Esophagus muscularis mucosa (tissue), 4 donors: ENCODE results near the gene RFNG. TPM values are rescaled to one million over a fixed set of nuclear protein-coding genes. Genes with fewer than 3 reads are reported as not detected.

ENCODE experiments used
- DNase-seq: peaks from one replicate; pipeline ENCODE4 v3.0.0-alpha.2; 2017; ENCODE audit errors: extremely low spot score
- H3K27ac ChIP-seq, 4 donors: fragments of 200-600 bp; sonication (generic); replicated peaks in 1 of 4; 1 replicate in 3 of 4; 2 replicates in 1 of 4; pipeline ENCODE4 v1.5.1; 2016 to 2019; ENCODE audit warnings: mild to moderate bottlenecking in 1 of 4
- H3K27me3 ChIP-seq, 4 donors: fragments of 200-600 bp; sonication (generic); one replicate each; pipeline versions ENCODE4 v1.5.1 to v1.6.0; 2016 to 2019
- H3K36me3 ChIP-seq, 4 donors: fragments of 200-600 bp; sonication (generic); one replicate each; pipeline ENCODE4 v1.5.1; 2016 to 2019
- H3K4me1 ChIP-seq, 4 donors: fragments of 200-600 bp; sonication (generic); one replicate each; pipeline ENCODE4 v1.5.1; 2016 to 2019
- H3K4me3 ChIP-seq, 4 donors: fragments of 200-600 bp; sonication (generic); 1 replicate in 2 of 4; 2 replicates in 2 of 4; pipeline ENCODE4 v1.5.1; 2016 to 2019; ENCODE audit warnings: mild to moderate bottlenecking in 4 of 4, moderate library complexity in 1 of 4
- H3K9me3 ChIP-seq, 4 donors: fragments of 200-600 bp; sonication (generic); 1 replicate in 3 of 4; 2 replicates in 1 of 4; pipeline ENCODE4 v1.5.1; 2016 to 2019
- CTCF ChIP-seq, 3 experiments: fragments of 200-600 bp in 2 of 3; fragments of 450-650 bp in 1 of 3; sonication (generic) in 2 of 3; IDR thresholded peaks; one replicate each; pipeline ENCODE4 v1.5.1; 2017 to 2019; ENCODE audit warnings: antibody characterized with exemption in 3 of 3, mild to moderate bottlenecking in 2 of 3, moderate library complexity in 1 of 3
- EP300 ChIP-seq: sonication (generic); formaldehyde crosslinking; IDR thresholded peaks from one replicate; pipeline ENCODE4 v1.6.1; 2017; ENCODE audit warnings: antibody characterized with exemption
- POLR2A ChIP-seq: fragments of 450-650 bp; IDR thresholded peaks from one replicate; pipeline ENCODE4 v1.6.1; 2017; ENCODE audit warnings: antibody characterized with exemption, moderate library complexity, mild to moderate bottlenecking, low read depth
- POLR2AphosphoS5 ChIP-seq, 2 donors: sonication (generic); formaldehyde crosslinking; IDR thresholded peaks; one replicate each; pipeline ENCODE4 v1.6.1; 2017; ENCODE audit warnings: antibody characterized with exemption in 2 of 2
- WGBS: methylation state at CpG from one replicate; pipeline ENCODE4 v1.1.5; 2018; 5-methylcytosine and 5-hydroxymethylcytosine counted together
- intact Hi-C: fragments of 100-400 bp; cut with DNase I; formaldehyde crosslinking; loops from one replicate; pipeline ENCODE4 v1.15.1; 2023
- total RNA-seq, 4 donors: library from RNA; depleted of rRNA; stranded (reverse); fragments of >200 nt; gene quantifications; one replicate each; pipeline versions ENCODE4 v1.1.0 to v1.2.1, GENCODE V29; 2016

Gene RFNG
- total RNA-seq, 4 donors from 2014 or later = 32.4 to 54.8 (median 42.5) TPM

GRCh38 chr17:82058230-82058854 is 6.7 kb upstream of the RFNG start:
- peaks cover 64 to 99% (median 99%) of the 10 kb centered on the region in 4 donors for H3K36me3 ChIP-seq
- intact Hi-C loops = no loop called here
- peaks cover 3 to 22% (median 9%) of the 10 kb centered on the region in 4 donors for H3K4me1 ChIP-seq
- WGBS = 81% methylated on average over 10 of the region's 17 CpGs
- no peaks in the 10 kb centered on the region for H3K27me3 ChIP-seq
- TF ChIP-seq POLR2AphosphoS5 (IDR thresholded peaks at IDR 0.05) (no peak), POLR2A (no peak), CTCF (IDR thresholded peaks at IDR 0.05) (no peak), EP300 (no peak)
- H3K27ac ChIP-seq = no peak overlapping the region
- H3K4me3 ChIP-seq = no peak overlapping the region
- DNase-seq = no peak
- no peaks in the 10 kb centered on the region for H3K9me3 ChIP-seq

DNA sequence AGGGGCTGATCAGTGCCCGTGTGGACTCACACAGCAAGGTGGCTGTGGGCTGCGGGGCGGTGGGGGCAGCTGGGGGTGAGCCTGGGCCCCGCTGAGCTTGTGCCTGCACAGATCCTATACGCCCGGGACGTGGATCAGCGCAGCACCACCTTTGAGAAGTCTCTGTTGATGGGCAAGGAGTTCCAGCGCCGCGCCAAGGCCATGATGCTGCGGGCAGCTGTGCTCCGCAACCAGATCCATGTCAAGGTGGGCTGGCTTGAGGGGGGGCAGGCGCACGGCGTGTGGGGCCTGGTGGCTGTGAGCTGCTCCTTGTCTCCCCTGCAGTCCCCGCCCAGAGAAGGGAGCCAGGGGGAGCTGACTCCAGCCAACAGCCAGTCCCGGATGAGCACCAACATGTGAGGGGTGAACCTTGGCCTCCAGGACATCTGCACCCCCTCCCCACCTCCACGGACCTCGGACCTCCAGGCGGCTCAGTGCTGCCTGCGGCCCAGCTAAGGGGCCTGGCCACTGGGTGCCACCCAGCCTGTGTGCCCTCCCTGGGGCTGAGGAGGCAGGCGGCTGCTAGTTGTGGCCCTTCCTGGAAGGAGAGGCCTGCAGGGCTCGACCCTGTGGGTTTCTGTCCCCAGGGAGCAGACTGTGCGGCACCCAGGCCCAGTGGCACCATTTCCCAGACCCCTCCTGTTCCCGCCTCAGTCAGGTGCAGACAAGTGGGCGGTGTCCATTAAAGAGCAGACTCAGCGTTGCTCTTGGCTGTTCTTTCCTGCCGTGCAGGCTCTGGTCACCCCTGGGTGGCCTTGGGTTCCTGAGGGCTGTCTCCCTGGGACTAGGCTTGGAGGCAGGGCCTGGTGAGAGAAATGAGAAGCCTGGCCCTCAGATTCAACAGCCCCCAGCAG is 5.4 kb upstream of the RFNG start:
- Histone ChIP-seq H3K4me1 (peaks cover 14 to 31% (median 21%) of the 10 kb centered on the region in 4 donors), H3K27ac (no peak overlapping the region), H3K9me3 (no peaks in the 10 kb centered on the region), H3K4me3 (no peak overlapping the region), H3K36me3 (peaks cover 55 to 89% (median 87%) of the 10 kb centered on the region in 4 donors), H3K27me3 (no peaks in the 10 kb centered on the region)
- DNase-seq = no peak
- WGBS = 66% methylated on average over 8 of the region's 29 CpGs
- no peak for TF ChIP-seq EP300
- TF ChIP-seq CTCF (IDR thresholded peaks at IDR 0.05) = no peak
- TF ChIP-seq POLR2AphosphoS5 (IDR thresholded peaks at IDR 0.05) = no peak
- no peak for TF ChIP-seq POLR2A
- intact Hi-C loops = no loop called here

DNA sequence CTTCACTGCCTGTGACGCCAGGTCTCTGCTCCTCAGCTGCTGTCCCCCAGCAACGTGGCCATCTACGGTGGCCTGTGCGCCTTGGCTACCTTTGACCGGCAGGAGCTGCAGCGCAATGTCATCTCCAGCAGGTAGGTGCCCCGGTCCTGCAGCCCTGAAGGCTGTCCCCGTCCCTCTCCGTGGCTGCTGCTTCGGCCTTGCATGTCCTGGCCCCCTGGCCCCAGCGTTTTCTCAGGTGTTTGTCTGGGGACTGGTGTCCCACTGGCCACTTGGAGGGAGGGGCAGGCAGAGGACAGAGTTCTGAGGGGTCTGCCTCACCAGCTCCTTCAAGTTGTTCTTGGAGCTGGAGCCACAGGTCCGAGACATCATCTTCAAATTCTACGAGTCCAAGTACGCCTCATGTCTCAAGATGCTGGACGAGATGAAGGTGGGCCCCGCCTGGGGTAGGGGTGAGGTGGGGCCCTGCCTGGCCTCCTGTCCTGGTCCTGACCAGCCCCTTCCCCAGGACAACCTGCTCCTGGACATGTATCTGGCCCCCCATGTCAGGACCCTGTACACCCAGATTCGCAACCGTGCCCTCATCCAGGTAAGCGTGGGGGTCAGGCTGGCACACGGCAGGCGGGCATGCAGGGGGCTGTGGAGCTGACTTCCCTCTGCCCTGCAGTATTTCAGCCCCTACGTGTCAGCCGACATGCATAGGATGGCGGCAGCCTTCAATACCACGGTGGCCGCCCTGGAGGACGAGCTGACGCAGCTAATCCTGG is 4.5 kb upstream of the RFNG start:
- TF ChIP-seq POLR2AphosphoS5 (IDR thresholded peaks at IDR 0.05) (no peak), POLR2A (no peak), EP300 (no peak), CTCF (IDR thresholded peaks at IDR 0.05) (no peak)
- WGBS = 91% methylated on average over 14 of the region's 28 CpGs
- intact Hi-C loops = no loop called here
- H3K27me3 ChIP-seq = no peaks in the 10 kb centered on the region
- H3K4me1 ChIP-seq = peaks cover 14 to 33% (median 21%) of the 10 kb centered on the region in 4 donors
- no peak overlapping the region for H3K27ac ChIP-seq
- peaks cover 50 to 80% (median 79%) of the 10 kb centered on the region in 4 donors for H3K36me3 ChIP-seq
- DNase-seq = no peak
- no peak overlapping the region for H3K4me3 ChIP-seq
- no peaks in the 10 kb centered on the region for H3K9me3 ChIP-seq

- 83% methylated on average over 18 of the region's 26 CpGs for WGBS
Measured at GRCh38 chr17:82055023-82055964, 3.7 kb upstream of the RFNG start.

More at GRCh38 chr17:82055023-82055964, 3.7 kb upstream of the RFNG start:
- Histone ChIP-seq H3K4me3 (no peak overlapping the region), H3K27me3 (no peaks in the 10 kb centered on the region), H3K4me1 (peaks cover 21 to 41% (median 30%) of the 10 kb centered on the region in 4 donors), H3K9me3 (no peaks in the 10 kb centered on the region), H3K27ac (no peak overlapping the region), H3K36me3 (peaks cover 48 to 74% (median 70%) of the 10 kb centered on the region in 4 donors)
- TF ChIP-seq CTCF (IDR thresholded peaks at IDR 0.05) = no peak
- TF ChIP-seq EP300 = no peak
- intact Hi-C loops = no loop called here
- DNase-seq = no peak
